HG03045 (cell line): ENCODE results near the gene NTN3.
"Not testable (repeated sequence)": the region's sequence is repeated elsewhere in the genome, so short reads cannot be mapped to it uniquely, and the experiment has no call there.

Experiments
- ATAC-seq: cut with Tn5 transposase; IDR thresholded peaks from one replicate; pipeline ENCODE4 v1.9.1; 2021; ENCODE audit warnings: mild to moderate bottlenecking, moderate library complexity; ENCODE audit not compliant: unreplicated experiment

The NTN3 gene

DNA sequence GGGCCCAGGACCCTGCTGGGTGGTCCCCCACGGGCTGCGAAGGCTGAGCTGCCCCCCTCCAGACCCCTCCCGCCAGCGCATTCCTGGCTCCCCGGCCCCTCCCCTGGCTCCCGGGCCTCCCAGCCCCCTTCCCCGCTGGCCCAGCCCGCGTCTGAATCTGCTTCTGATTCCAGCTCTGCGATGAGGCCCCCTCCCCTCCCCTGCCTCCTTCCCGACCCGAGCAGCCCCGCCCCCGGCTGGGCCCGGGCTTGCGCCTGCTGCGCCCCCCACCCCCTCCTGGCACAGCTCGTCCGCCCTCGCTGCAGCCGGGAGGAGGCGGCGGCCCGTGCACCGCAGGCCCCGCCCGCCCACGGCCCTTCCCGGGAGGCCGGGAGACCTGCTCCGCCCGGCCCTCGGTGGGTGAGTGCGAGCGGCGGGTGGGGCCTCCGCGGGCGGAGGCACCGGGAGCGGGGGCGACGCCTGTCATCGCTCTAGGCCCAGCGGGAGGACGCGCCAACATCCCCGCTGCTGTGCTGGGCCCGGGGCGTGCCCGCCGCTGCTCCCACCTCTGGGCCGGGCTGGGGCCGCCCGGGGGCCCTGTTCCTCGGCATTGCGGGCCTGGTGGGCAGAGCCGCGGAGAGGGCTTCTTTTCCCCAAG, at the start of gene NTN3:
TSS of gene NTN3 (plus strand) at position 282 of the 637 bp plus-strand sequence. CDS start 405 bp downstream, outside the sequence.
- no peak for ATAC-seq

DNA sequence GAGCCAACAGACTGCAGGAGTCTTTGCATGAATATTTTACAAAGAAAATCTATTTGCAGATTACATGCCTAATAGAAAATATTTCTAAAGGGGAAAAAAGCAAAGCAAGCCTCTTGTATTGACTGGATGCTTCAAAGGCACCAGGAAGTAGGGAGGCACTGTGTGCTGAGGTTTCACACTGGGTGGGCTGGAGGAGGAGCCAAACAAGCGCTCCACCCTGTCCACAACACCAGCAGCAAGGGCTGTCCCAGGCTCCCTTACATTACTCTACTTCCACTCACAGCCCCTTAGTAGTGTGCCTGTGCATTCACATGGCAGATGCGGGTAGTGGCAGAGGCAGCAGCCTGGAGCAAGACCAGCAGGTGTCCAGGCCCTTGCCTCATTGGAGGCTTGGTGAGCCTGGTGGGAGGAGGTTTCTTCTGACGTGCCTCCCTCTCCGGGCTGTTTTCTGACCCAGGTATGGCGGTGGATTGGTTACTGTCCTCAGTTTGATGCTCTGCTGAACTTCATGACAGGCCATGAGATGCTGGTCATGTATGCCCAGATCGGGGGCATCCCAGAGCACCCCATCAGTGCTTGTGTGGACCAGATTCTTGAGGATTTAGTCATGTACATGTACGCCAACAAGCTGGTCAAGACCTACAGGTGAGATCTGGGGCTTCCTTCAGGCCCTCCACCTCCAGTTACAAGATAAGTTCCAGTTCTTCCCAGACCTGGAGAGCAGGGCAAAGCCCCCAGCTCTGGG, 48.8 kb upstream of the NTN3 start:
- ATAC-seq: no peak

- no peak for ATAC-seq
Measured at GRCh38 chr16:2424061-2425007, 46.8 kb upstream of the NTN3 start.

- no peak for ATAC-seq
Measured at GRCh38 chr16:2425008-2425518, 46.0 kb upstream of the NTN3 start.

GRCh38 chr16:2425825-2426430, 45.2 kb upstream of the NTN3 start:
- no peak for ATAC-seq

DNA sequence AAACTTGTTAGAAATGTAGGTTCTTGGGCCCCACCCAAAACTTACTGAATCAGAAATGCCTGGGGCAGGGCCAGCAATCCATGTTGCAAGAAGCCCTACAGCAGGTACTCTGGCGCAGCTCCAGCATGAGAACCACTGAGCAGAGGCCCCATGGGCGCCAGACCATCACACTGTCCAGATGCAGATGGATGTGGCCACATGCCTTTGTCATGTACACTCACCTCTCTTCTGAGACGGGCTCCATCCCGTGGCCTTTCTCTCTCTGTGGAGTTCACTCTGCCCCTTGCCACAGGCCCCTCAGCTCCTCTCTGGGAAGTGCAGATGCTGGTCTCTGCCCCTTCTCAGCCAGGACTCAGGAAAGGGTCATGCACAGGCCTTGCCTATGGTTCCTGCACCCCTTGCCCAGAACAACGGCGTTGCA, 44.1 kb upstream of the NTN3 start:
- no peak for ATAC-seq

DNA sequence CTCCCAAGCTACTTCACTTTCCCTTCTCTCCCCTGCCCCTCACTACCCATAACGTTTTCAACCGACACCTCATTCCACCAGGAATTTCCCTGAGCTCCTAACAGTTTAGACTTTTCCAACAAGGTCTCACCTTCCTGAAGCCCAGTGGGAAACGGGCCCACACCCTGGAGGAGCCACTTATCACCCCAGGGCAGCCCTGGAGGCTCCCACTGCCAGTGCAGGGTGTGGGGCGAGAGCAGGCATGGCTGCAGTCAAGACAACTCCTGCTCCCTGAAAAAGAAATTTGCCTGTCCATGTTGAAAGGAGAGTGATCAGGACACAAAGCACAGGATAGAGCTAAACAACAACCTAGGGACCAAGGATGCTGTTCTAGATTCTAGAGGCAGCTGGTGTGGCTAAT, 43.6 kb upstream of the NTN3 start:
- no peak for ATAC-seq

DNA sequence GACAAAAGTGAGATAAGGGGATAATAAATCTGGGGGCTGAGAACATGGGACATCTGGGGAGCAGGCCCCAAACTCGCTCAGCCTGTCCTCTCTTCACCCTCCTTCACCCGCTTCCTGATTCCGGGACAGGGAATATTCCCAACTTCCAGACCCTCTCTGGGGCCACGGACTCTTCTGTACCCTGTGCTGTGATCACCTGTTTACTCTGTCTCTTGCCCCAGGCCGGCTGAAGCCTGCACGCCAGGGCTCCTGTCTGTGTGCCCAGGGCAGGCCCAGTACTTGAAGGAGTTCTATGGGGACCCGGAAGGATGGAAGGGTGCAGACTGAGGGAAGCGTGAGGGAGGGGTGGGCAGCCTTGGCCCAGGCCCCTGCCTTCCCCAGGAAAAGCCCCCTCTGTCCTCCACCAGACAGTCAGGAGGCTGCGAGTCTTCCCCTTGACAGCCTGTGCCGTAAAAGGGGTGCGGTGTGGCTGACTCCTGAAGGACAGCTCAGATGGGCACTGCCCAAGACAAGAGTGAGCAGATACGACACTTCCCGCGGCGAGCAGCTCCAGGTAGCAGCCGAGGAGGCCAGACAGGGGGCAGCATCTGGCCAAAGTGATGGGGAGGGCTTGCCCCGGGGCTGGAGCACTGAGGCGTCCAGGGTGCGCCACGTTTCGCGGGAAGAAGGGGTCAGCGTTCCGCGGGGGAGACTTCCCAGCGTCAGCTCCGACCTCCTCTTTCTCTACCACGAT, 42.9 kb upstream of the NTN3 start:
- ATAC-seq: peak; percentile 2

GRCh38 chr16:2428784-2429033, 42.4 kb upstream of the NTN3 start:
- ATAC-seq: no peak

DNA sequence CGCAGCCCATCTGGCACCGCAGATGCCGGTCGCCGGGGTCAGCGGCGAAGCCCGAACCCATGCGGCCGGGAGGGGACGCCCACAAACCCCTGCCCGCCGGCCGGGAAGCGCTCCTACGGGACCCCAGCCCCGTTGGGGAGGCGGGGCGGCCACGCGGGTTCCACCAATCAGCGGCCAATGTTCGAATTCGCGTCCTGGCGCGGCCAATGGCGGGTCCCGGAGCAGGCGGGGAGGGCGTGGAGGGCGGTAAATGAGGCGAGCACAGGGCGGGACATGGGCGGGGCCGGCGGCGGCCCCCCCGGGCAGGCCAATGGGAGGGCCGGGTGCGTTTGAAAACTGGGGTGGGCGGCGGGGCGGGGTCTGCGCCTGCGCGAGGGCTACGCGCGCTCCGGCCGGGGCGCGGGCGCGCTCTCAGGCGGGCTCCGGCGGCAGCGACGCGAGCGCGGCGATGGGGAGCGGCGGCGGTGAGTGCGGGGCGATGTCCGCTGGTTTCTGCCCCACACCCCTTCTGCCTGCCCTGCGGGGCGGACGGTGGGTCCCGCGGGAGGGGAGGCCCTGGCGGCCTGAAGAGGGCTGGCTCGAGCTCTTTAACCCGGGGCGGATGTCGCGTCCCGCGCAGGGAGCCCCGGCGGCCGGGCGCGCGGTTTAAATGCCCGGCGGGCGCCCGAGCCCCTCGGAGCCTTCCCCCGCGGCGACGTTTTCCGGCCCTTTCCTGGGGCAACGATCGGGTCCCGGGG, 41.9 kb upstream of the NTN3 start, which contains the start of gene CCNF:
TSS of gene CCNF (plus strand) at position 414 of the 737 bp plus-strand sequence. CDS start at position 449, 35 bp downstream.
- ATAC-seq: peak; percentile 85

DNA sequence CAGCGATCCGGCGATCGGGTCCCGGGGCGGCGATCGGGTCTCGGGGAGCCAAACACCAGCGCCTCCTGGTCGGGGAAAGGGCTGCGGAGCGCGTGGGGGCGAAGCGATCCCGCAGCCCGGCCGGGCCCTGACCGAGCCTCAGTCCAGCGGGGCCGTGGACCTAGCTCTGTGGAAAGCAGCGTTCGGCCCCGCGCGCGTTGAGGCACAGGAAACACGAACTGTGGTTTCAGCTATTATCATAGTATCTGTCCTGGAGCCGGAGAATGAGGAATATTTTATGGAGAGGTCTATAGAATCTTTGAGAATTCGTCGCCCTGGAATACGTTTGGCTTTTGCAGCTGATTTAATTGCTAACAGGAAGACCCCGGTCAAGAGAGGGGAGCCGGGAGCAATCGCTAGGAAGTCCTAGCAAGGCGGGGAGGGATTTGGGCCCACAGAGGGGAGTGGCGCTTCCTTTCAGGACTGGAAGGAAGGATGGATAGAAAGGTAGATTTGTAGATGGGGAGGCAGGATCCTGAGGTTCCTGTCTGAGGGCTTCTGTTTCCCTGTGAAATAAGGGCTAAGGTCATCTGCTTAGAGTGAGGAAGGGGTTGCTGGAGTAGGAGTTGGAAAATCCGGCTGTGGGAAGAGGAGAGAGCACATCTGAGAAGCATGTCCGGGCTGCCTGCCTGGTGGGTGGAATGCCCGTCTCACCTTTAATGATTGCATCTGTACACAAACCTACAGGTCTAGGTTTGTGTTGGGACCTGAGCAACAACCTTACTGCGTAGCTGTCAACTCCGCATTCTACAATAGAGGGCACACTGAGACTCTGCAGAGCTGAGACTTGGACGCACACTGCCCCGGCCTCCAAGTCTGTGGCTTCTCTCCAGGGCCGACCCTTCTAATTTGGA, 41.1 kb upstream of the NTN3 start:
- ATAC-seq: peak; percentile 1

GRCh38 chr16:2432286-2432685, 38.8 kb upstream of the NTN3 start:
- no peak for ATAC-seq

- no peak for ATAC-seq
Measured at GRCh38 chr16:2432801-2433505, 38.1 kb upstream of the NTN3 start.

DNA sequence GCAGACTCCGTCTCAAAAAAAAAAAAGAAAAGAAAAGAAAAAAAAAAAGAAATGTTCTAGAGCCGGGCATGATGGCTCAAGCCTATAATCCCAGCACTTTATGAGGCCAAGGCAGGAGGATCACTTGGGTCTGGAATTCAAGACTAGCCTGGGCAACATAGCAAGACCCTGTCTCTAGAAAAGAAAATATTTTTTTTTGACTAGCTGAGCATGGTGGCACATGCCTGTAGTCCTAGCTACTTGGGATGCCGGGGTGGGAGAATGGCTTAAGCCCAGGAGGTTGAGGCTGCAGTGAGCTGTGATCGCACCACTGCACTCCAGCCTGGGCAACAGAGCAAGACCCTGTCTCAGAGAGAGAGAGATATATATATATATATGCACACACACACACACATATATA, 35.9 kb upstream of the NTN3 start:
- not testable (repeated sequence) for ATAC-seq

GRCh38 chr16:2436110-2436509, 35.0 kb upstream of the NTN3 start:
- ATAC-seq: no peak

DNA sequence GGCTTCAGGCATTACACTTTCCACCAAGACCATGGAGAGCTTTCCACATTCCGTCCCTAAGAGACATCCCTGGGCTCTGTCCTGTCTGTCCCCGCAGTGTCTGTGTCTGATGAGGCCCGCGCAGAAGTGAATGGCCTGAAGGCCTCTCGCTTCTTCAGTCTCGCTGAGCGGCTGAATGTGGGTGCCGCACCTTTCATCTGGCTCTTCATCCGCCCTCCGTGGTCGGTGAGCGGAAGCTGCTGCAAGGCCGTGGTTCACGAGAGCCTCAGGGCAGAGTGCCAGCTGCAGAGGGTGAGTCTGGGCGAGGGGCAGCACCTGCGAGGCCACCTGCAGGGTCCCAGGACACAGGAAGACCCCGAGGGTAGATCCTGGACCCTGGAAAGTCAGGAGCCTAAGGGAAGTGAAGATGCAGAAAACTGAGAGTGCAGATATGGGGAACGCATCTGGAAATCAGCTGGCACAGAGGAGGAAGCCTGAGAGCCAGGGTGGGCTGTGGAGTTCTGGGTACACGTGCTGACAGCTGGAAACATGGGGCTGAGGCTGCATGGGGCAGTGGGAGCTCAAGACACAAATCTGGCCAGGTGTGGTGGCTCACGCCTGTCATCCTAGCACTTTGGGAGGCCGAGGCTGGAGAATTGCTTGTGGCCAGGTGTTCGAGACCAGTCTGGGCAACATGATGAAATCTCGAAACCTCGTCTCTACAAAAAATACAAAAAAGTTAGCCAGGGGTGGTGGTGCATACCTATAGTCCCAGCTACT, 33.9 kb upstream of the NTN3 start:
- ATAC-seq: no peak

GRCh38 chr16:2438121-2438520, 33.0 kb upstream of the NTN3 start:
- no peak for ATAC-seq
